Peyer's patch (tissue), 4 donors: ENCODE data around the gene PNPLA5.

Source experiments
- CTCF ChIP-seq, 6 experiments: fragments of 450-650 bp in 4 of 6; fragments of 200-600 bp in 2 of 6; sonication (generic) in 1 of 6; IDR thresholded peaks; one replicate each; pipeline ENCODE4 v1.5.1; 2017 to 2019; ENCODE audit warnings: antibody characterized with exemption in 6 of 6, mild to moderate bottlenecking in 3 of 6, moderate library complexity in 1 of 6
- POLR2A ChIP-seq, 2 donors: fragments of 450-650 bp; IDR thresholded peaks; one replicate each; pipeline ENCODE4 v1.5.1; 2017; ENCODE audit warnings: antibody characterized with exemption in 2 of 2, mild to moderate bottlenecking in 2 of 2, moderate library complexity in 2 of 2

- TF ChIP-seq CTCF (IDR thresholded peaks at IDR 0.05): no peak
- TF ChIP-seq POLR2A (IDR thresholded peaks at IDR 0.05): no peak
These were observed 37.1 kb upstream of the PNPLA5 start for GRCh38 chr22:43928908-43929307.
